ENCODE measurements around the gene DNAJC15.

- TF ChIP-seq CTCF (conservative IDR thresholded peaks at IDR 0.05; ENCODE audit: low read depth, low read length) (no peak), POLR2A (IDR thresholded peaks at IDR 0.05; ENCODE audit: low read depth, low read length) (no peak)
Measured at GRCh38 chr13:42994878-42995277, 28.5 kb upstream of the DNAJC15 start.
